K562 (cell line): ENCODE data around the gene TTLL9.

Source experiments
- BDP1 ChIP-seq: IDR thresholded peaks from 3 replicates; pipeline ENCODE4 v1.6.1; 2011; ENCODE audit not compliant: insufficient read length, insufficient read depth
- CTCF ChIP-seq, 3 experiments: IDR thresholded peaks in 2 of 3; conservative IDR thresholded peaks in 1 of 3; 2 replicates each; pipeline ENCODE4 v1.5.1; 2011 to 2012; ENCODE audit warnings: low read length in 3 of 3, mild to moderate bottlenecking in 3 of 3, control low read depth in 2 of 3, improper control_type of control experiment in 1 of 3, inconsistent platforms in 1 of 3, low read depth in 1 of 3, mixed read lengths in 1 of 3, moderate library complexity in 1 of 3; ENCODE audit not compliant: insufficient read depth in 2 of 3
- EGR1 ChIP-seq: fragments of 450-650 bp; conservative IDR thresholded peaks from 2 replicates; pipeline ENCODE4 v1.6.1; 2017; ENCODE audit warnings: mild to moderate bottlenecking
- GTF2F1 ChIP-seq: IDR thresholded peaks from 2 replicates; pipeline ENCODE4 v1.6.1; 2011; ENCODE audit warnings: low read depth, low read length, improper control_type of control experiment
- HDAC2 ChIP-seq: fragments of 450-650 bp; IDR thresholded peaks from 2 replicates; pipeline ENCODE4 v1.6.1; 2016; ENCODE audit warnings: mild to moderate bottlenecking
- JUN ChIP-seq, 2 experiments: sonication (generic) in 1 of 2; formaldehyde crosslinking in 1 of 2; IDR thresholded peaks; 2 replicates each; pipeline versions ENCODE4 v1.6.1 to v1.8.0; 2012 to 2022; ENCODE audit warnings: borderline replicate concordance in 2 of 2, mild to moderate bottlenecking in 2 of 2, improper control_type of control experiment in 1 of 2, low read depth in 1 of 2, low read length in 1 of 2, missing genetic modification reagents in 1 of 2
- MCM3 ChIP-seq: fragments of 450-650 bp; IDR thresholded peaks from 2 replicates; pipeline ENCODE4 v1.6.1; 2016
- PHTF2 ChIP-seq: fragments of 250-450 bp; sonication (Bioruptor Pico); IDR thresholded peaks from 2 replicates; pipeline ENCODE4 v1.5.0; 2021; ENCODE audit warnings: mild to moderate bottlenecking
- POU5F1 ChIP-seq: fragments of 150-350 bp; IDR thresholded peaks from 2 replicates; pipeline ENCODE4 v1.6.1; 2014; ENCODE audit warnings: borderline replicate concordance, low read length, low read depth, mild to moderate bottlenecking; ENCODE audit not compliant: partially characterized antibody
- PRDM10 ChIP-seq: fragments of 450-650 bp; IDR thresholded peaks from 2 replicates; pipeline ENCODE4 v1.6.1; 2018; ENCODE audit not compliant: partially characterized antibody
- ZNF12 ChIP-seq: sonication (generic); formaldehyde crosslinking; IDR thresholded peaks from 2 replicates; pipeline ENCODE4 v1.4.0; 2020; ENCODE audit warnings: mild to moderate bottlenecking, missing genetic modification reagents

GRCh38 chr20:31918466-31919105 is 48.2 kb downstream of the TTLL9 start:
- TF ChIP-seq PRDM10 (no peak), JUN (IDR thresholded peaks at IDR 0.05; ENCODE audit: borderline replicate concordance, low read depth, low read length) (no peak), JUN (CRISPR knock-in tag; IDR thresholded peaks at IDR 0.05; ENCODE audit: borderline replicate concordance) (no peak), CTCF (IDR thresholded peaks at IDR 0.05 in 2 of 3, conservative IDR thresholded peaks at IDR 0.05 in 1 of 3; ENCODE audit: insufficient read depth in 2 of 3, low read depth in 1 of 3, low read length in 3 of 3) (no peak), GTF2F1 (no peak), PHTF2 (CRISPR knock-in tag) (no peak), ZNF12 (CRISPR knock-in tag) (no peak), BDP1 (no peak), MCM3 (no peak), POU5F1 (no peak), HDAC2 (no peak), EGR1 (no peak)
